GM23338 (cell line): ENCODE data around the gene TPST2. TPM values are rescaled to one million over a fixed set of nuclear protein-coding genes. Genes with fewer than 3 reads are reported as not detected.

Experiments used
- ATAC-seq: fragments of 200-7000 bp; cut with Tn5 transposase; 3 replicates; pipeline ENCODE4 v1.9.1; 2020
- DNase-seq: peaks from one replicate; pipeline ENCODE4 v3.0.0-alpha.2; 2015; ENCODE audit warnings: low spot score
- H2AFZ ChIP-seq: fragments of 200-600 bp; sonication (generic); 2 replicates; pipeline ENCODE4 v1.8.0; 2016; ENCODE audit warnings: antibody characterized with exemption, mild to moderate bottlenecking, moderate library complexity
- H3F3A ChIP-seq: fragments of 200-600 bp; sonication (generic); replicated peaks from 2 replicates; pipeline ENCODE4 v1.8.0; 2017; ENCODE audit warnings: antibody characterized with exemption, mixed run types, low read depth
- H3K27ac ChIP-seq: fragments of 200-600 bp; sonication (generic); 2 replicates; pipeline ENCODE4 v1.6.1; 2016; ENCODE audit warnings: low read depth
- H3K27me3 ChIP-seq: fragments of 200-600 bp; sonication (generic); 2 replicates; pipeline ENCODE4 v1.8.0; 2016; ENCODE audit warnings: mild to moderate bottlenecking, mixed run types, moderate library complexity; ENCODE audit not compliant: insufficient read depth
- H3K36me3 ChIP-seq: fragments of 200-600 bp; sonication (generic); 2 replicates; pipeline ENCODE4 v1.8.0; 2016; ENCODE audit warnings: mild to moderate bottlenecking; ENCODE audit not compliant: insufficient read depth
- H3K4me1 ChIP-seq: fragments of 200-600 bp; sonication (generic); 2 replicates; pipeline ENCODE4 v1.8.0; 2016; ENCODE audit warnings: mild to moderate bottlenecking, moderate library complexity; ENCODE audit not compliant: insufficient read depth
- H3K4me2 ChIP-seq: fragments of 200-600 bp; sonication (generic); 2 replicates; pipeline ENCODE4 v1.7.1; 2017; ENCODE audit warnings: mixed run types
- H3K4me3 ChIP-seq: fragments of 200-600 bp; sonication (generic); 2 replicates; pipeline ENCODE4 v1.6.1; 2016; ENCODE audit warnings: mixed run types
- H3K79me2 ChIP-seq: fragments of 200-600 bp; sonication (generic); replicated peaks from 2 replicates; pipeline ENCODE4 v1.8.0; 2017; ENCODE audit warnings: mild to moderate bottlenecking; ENCODE audit not compliant: insufficient read depth
- H3K9me2 ChIP-seq: fragments of 200-600 bp; sonication (generic); 2 replicates; pipeline ENCODE4 v1.8.0; 2017; ENCODE audit not compliant: insufficient read depth
- H4K20me1 ChIP-seq: fragments of 200-600 bp; sonication (generic); replicated peaks from 2 replicates; pipeline ENCODE4 v1.8.0; 2017; ENCODE audit warnings: mild to moderate bottlenecking; ENCODE audit not compliant: insufficient read depth
- H3K27ac Mint-ChIP-seq: 2 replicates; pipeline ENCODE4 v1.8.0; 2020; ENCODE audit warnings: inconsistent platforms, mild to moderate bottlenecking, moderate library complexity, mixed read lengths
- H3K27me3 Mint-ChIP-seq: 3 replicates; pipeline ENCODE4 v1.8.0; 2022; ENCODE audit warnings: low read depth, mild to moderate bottlenecking, moderate library complexity, mixed read lengths, inconsistent platforms; ENCODE audit not compliant: insufficient read depth, poor library complexity
- H3K36me3 Mint-ChIP-seq: 3 replicates; pipeline ENCODE4 v1.8.0; 2021; ENCODE audit warnings: low read depth, mild to moderate bottlenecking, inconsistent platforms, moderate library complexity, mixed read lengths
- H3K4me1 Mint-ChIP-seq: 3 replicates; pipeline ENCODE4 v1.8.0; 2020; ENCODE audit warnings: mild to moderate bottlenecking, inconsistent platforms, mixed read lengths
- H3K4me3 Mint-ChIP-seq: 3 replicates; pipeline ENCODE4 v1.8.0; 2021; ENCODE audit warnings: moderate library complexity, mild to moderate bottlenecking, inconsistent platforms, mixed read lengths
- H3K9me3 Mint-ChIP-seq: 3 replicates; pipeline ENCODE4 v1.8.0; 2020; ENCODE audit warnings: moderate library complexity, mild to moderate bottlenecking, inconsistent platforms, mixed read lengths
- CREB1 ChIP-seq: fragments of 250-450 bp; sonication (Bioruptor Pico); IDR thresholded peaks from 2 replicates; pipeline ENCODE4 v1.5.0; 2020; ENCODE audit warnings: low read depth, mild to moderate bottlenecking, moderate library complexity
- CTCF ChIP-seq, 2 experiments: fragments of 200-600 bp in 1 of 2; sonication (generic) in 1 of 2; conservative IDR thresholded peaks; 2 replicates each; pipeline versions ENCODE4 v1.5.1 to v1.6.1; 2016 to 2017; ENCODE audit warnings: antibody characterized with exemption in 2 of 2, low read depth in 2 of 2, mild to moderate bottlenecking in 2 of 2, moderate library complexity in 1 of 2
- ETS1 ChIP-seq: IDR thresholded peaks from 2 replicates; pipeline ENCODE4 v1.6.1; 2016; ENCODE audit warnings: antibody characterized with exemption
- EZH2 ChIP-seq: fragments of 200-600 bp; sonication (generic); IDR thresholded peaks from one replicate; pipeline ENCODE4 v1.8.0; 2017; ENCODE audit warnings: antibody characterized with exemption, mild to moderate bottlenecking, low read depth; ENCODE audit not compliant: unreplicated experiment
- EZH2phosphoT487 ChIP-seq: fragments of 200-600 bp; sonication (generic); IDR thresholded peaks from one replicate; pipeline ENCODE4 v1.8.1; 2018; ENCODE audit warnings: antibody characterized with exemption; ENCODE audit not compliant: unreplicated experiment
- JUNB ChIP-seq: IDR thresholded peaks from one replicate; pipeline ENCODE4 v1.6.1; 2016; ENCODE audit warnings: antibody characterized with exemption; ENCODE audit not compliant: unreplicated experiment
- NANOG ChIP-seq: IDR thresholded peaks from 2 replicates; pipeline ENCODE4 v1.6.1; 2016; ENCODE audit warnings: antibody characterized with exemption, borderline replicate concordance
- POLR2AphosphoS5 ChIP-seq: IDR thresholded peaks from 2 replicates; pipeline ENCODE4 v1.6.1; 2016; ENCODE audit warnings: antibody characterized with exemption, low read depth
- REST ChIP-seq: IDR thresholded peaks from one replicate; pipeline ENCODE4 v1.6.1; 2018; ENCODE audit warnings: antibody characterized with exemption; ENCODE audit not compliant: unreplicated experiment
- STAT1 ChIP-seq: IDR thresholded peaks from one replicate; pipeline ENCODE4 v1.6.1; 2016; ENCODE audit warnings: antibody characterized with exemption; ENCODE audit not compliant: unreplicated experiment
- ZNF114 ChIP-seq: fragments of 250-450 bp; sonication (Bioruptor Pico); IDR thresholded peaks from 2 replicates; pipeline ENCODE4 v1.5.0; 2020; ENCODE audit warnings: mild to moderate bottlenecking, moderate library complexity
- ZNF331 ChIP-seq: fragments of 250-450 bp; sonication (Bioruptor Pico); IDR thresholded peaks from 2 replicates; pipeline ENCODE4 v1.5.0; 2020; ENCODE audit warnings: low read depth, mild to moderate bottlenecking, moderate library complexity
- ZNF462 ChIP-seq: fragments of 250-450 bp; sonication (Bioruptor Pico); IDR thresholded peaks from 2 replicates; pipeline ENCODE4 v1.5.0; 2020; ENCODE audit warnings: mild to moderate bottlenecking, moderate library complexity
- polyA plus RNA-seq: library from polyadenylated mRNA; unstranded; fragments of >200 nt; fragmentation: Nextera tagmentation; extraction: Ambion mirVana; gene quantifications from 2 replicates; pipeline ENCODE4 v1.2.1, GENCODE V29; 2016
- total RNA-seq: library from RNA; depleted of rRNA; stranded (reverse); fragments of >200 nt; shearing (Covaris generic); gene quantifications from 2 replicates; pipeline ENCODE4 v1.2.3, GENCODE V29; 2014

The TPST2 gene
- total and polyA plus RNA-seq, 2 experiments from 2014 or later: 37.9 to 127 TPM

- H3K27ac ChIP-seq: no peak overlapping the region
- H3K27me3 ChIP-seq: no peaks in the 10 kb centered on the region
- H3K9me2 ChIP-seq: no peaks in the 10 kb centered on the region
- H3K4me3 ChIP-seq: no peak overlapping the region
- TF ChIP-seq EZH2 (no peak), EZH2phosphoT487 (no peak), JUNB (no peak), CTCF (conservative IDR thresholded peaks at IDR 0.05; ENCODE audit: low read depth in 2 of 2) (no peak), STAT1 (no peak), ZNF114 (CRISPR knock-in tag) (no peak), ZNF331 (CRISPR knock-in tag) (no peak), NANOG (no peak), ETS1 (no peak), ZNF462 (CRISPR knock-in tag) (no peak), REST (no peak), POLR2AphosphoS5 (no peak), CREB1 (CRISPR knock-in tag) (no peak)
- no peak overlapping the region for H2AFZ ChIP-seq
- peaks cover 24% of the 10 kb centered on the region for H3K4me1 ChIP-seq
- H3K27ac Mint-ChIP-seq: no peak overlapping the region
- no peak for DNase-seq
- H3K9me3 Mint-ChIP-seq: no peaks in the 10 kb centered on the region
- peaks cover 11% of the 10 kb centered on the region for H3K27me3 Mint-ChIP-seq
- ATAC-seq: no peak
- no peak overlapping the region for H3K4me3 Mint-ChIP-seq
- H3K4me2 ChIP-seq: no peak overlapping the region
- 0 out of 2 replicates have a peak, but pooled peaks cover 17% of the 10 kb centered on the region for H3F3A ChIP-seq
- H3K36me3 ChIP-seq: 0 out of 2 replicates have a peak, but pooled peaks cover 3% of the 10 kb centered on the region
- peaks cover 22% of the 10 kb centered on the region for H3K4me1 Mint-ChIP-seq
- H3K79me2 ChIP-seq: peaks cover 71% of the 10 kb centered on the region
- peaks cover 14% of the 10 kb centered on the region for H4K20me1 ChIP-seq
- peaks cover 22% of the 10 kb centered on the region for H3K36me3 Mint-ChIP-seq
Measured at GRCh38 chr22:26545385-26545784, 44.5 kb downstream of the TPST2 start.
